ENCODE data around the gene TRABD2B.
A peak's percentile ranks its signal among the peaks of the same experiment; 100 is the strongest.

DNA sequence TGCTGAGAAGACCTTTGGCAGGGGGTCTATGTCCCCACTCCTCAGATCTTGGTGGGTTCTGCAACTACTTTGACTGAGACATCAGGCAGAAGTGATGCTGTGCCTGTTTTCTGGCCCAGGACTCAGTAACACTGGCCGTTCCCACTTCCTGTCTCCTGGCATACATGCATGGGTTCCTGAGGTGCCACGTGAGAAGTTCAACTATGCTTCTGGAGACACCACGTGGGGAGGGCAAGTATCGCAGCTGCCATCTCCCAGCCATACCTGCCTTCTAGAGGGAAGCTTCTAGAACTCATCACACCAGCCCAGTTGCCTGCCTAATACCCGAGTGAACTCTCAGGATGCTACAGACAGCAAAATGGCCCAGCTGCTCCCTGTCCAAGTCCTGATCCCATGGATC lies 65.8 kb downstream of the TRABD2B start:
- TF ChIP-seq SETDB1 (CRISPR knock-in tag; IDR thresholded peaks at IDR 0.05; ENCODE audit: borderline replicate concordance) (no peak), THAP9 (CRISPR knock-in tag; IDR thresholded peaks at IDR 0.05; ENCODE audit: borderline replicate concordance) (no peak), NKX3-1 (CRISPR knock-in tag; IDR thresholded peaks at IDR 0.05) (0 out of 2 replicates have a peak, but pooled peaks have one; percentile 27), ARNTL (CRISPR knock-in tag; IDR thresholded peaks at IDR 0.05) (0 out of 2 replicates have a peak, but pooled peaks have one; percentile 50), ATF2 (CRISPR knock-in tag; IDR thresholded peaks at IDR 0.05) (no peak), ZNF274 (CRISPR knock-in tag; IDR thresholded peaks at IDR 0.05) (no peak), MAX (IDR thresholded peaks at IDR 0.05) (peak; percentile 68), ZBTB4 (CRISPR knock-in tag; IDR thresholded peaks at IDR 0.05; ENCODE audit: borderline replicate concordance) (no peak), KMT2B (CRISPR knock-in tag; IDR thresholded peaks at IDR 0.05) (no peak), GABPB1 (CRISPR knock-in tag; IDR thresholded peaks at IDR 0.05) (peak; percentile 52; the same call in 1 of the 2 replicates), SP5 (CRISPR knock-in tag; IDR thresholded peaks at IDR 0.05; ENCODE audit: borderline replicate concordance, low read depth) (no peak), ELK4 (CRISPR knock-in tag; IDR thresholded peaks at IDR 0.05; ENCODE audit: borderline replicate concordance) (no peak), NFIB (CRISPR knock-in tag; IDR thresholded peaks at IDR 0.05; ENCODE audit: borderline replicate concordance) (no peak)
- TF ChIP-seq, protein P1, sequence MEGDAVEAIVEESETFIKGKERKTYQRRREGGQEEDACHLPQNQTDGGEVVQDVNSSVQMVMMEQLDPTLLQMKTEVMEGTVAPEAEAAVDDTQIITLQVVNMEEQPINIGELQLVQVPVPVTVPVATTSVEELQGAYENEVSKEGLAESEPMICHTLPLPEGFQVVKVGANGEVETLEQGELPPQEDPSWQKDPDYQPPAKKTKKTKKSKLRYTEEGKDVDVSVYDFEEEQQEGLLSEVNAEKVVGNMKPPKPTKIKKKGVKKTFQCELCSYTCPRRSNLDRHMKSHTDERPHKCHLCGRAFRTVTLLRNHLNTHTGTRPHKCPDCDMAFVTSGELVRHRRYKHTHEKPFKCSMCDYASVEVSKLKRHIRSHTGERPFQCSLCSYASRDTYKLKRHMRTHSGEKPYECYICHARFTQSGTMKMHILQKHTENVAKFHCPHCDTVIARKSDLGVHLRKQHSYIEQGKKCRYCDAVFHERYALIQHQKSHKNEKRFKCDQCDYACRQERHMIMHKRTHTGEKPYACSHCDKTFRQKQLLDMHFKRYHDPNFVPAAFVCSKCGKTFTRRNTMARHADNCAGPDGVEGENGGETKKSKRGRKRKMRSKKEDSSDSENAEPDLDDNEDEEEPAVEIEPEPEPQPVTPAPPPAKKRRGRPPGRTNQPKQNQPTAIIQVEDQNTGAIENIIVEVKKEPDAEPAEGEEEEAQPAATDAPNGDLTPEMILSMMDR (CRISPR knock-in tag; IDR thresholded peaks at IDR 0.05) = peak; percentile 93
